ENCODE results near the gene ABHD17A. TPM values are rescaled to one million over a fixed set of nuclear protein-coding genes. Genes with fewer than 3 reads are reported as not detected.

Gene ABHD17A
- total and polyA plus RNA-seq, 9 of the 15 experiments (the other 6 are each of a cell fraction or from before 2014, with no cell fraction given): 0.04 to 135 (median 21.8) TPM; not detected in 1

DNA sequence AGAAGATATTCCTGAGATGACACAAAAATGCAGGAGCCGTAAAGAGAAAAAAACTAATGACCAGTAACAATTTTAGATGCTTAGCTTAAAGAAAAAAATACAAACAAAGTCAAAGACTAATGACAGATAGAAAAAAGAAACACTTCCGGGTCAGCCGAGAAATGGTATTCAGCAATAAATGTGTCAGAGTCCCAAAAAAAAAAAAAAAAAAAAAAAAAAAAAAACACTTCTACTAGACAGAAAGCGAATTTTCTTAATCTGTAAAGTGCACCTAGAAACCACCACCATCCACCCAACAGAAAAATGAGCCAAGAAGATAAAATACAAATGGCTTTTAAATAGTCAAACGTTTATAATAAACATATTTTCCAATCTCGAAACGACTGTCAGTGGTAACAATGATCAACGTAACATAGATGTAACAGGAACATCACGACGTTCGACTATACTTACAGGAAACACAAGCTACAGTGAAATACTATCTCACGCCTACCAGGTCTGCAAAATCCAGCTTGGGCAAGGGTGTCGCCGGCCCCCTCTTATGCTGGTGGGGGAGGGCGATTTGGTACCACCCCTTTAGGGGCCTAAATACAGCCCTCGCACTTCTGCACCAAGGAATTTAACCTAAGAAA lies 10.6 kb downstream of the ABHD17A start (continued):
- TF ChIP-seq, protein P1, sequence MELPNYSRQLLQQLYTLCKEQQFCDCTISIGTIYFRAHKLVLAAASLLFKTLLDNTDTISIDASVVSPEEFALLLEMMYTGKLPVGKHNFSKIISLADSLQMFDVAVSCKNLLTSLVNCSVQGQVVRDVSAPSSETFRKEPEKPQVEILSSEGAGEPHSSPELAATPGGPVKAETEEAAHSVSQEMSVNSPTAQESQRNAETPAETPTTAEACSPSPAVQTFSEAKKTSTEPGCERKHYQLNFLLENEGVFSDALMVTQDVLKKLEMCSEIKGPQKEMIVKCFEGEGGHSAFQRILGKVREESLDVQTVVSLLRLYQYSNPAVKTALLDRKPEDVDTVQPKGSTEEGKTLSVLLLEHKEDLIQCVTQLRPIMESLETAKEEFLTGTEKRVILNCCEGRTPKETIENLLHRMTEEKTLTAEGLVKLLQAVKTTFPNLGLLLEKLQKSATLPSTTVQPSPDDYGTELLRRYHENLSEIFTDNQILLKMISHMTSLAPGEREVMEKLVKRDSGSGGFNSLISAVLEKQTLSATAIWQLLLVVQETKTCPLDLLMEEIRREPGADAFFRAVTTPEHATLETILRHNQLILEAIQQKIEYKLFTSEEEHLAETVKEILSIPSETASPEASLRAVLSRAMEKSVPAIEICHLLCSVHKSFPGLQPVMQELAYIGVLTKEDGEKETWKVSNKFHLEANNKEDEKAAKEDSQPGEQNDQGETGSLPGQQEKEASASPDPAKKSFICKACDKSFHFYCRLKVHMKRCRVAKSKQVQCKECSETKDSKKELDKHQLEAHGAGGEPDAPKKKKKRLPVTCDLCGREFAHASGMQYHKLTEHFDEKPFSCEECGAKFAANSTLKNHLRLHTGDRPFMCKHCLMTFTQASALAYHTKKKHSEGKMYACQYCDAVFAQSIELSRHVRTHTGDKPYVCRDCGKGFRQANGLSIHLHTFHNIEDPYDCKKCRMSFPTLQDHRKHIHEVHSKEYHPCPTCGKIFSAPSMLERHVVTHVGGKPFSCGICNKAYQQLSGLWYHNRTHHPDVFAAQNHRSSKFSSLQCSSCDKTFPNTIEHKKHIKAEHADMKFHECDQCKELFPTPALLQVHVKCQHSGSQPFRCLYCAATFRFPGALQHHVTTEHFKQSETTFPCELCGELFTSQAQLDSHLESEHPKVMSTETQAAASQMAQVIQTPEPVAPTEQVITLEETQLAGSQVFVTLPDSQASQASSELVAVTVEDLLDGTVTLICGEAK (IDR thresholded peaks at IDR 0.05): peak; percentile 74
- TF ChIP-seq, protein P1 (CRISPR knock-in tag; IDR thresholded peaks at IDR 0.05): no peak
- TF ChIP-seq, protein P2, sequence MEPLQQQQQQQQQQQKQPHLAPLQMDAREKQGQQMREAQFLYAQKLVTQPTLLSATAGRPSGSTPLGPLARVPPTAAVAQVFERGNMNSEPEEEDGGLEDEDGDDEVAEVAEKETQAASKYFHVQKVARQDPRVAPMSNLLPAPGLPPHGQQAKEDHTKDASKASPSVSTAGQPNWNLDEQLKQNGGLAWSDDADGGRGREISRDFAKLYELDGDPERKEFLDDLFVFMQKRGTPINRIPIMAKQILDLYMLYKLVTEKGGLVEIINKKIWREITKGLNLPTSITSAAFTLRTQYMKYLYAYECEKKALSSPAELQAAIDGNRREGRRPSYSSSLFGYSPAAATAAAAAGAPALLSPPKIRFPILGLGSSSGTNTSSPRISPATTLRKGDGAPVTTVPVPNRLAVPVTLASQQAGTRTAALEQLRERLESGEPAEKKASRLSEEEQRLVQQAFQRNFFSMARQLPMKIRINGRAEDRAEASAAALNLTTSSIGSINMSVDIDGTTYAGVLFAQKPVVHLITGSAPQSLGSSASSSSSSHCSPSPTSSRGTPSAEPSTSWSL (CRISPR knock-in tag; IDR thresholded peaks at IDR 0.05; ENCODE audit: borderline replicate concordance): no peak
- TF ChIP-seq, protein P3, sequence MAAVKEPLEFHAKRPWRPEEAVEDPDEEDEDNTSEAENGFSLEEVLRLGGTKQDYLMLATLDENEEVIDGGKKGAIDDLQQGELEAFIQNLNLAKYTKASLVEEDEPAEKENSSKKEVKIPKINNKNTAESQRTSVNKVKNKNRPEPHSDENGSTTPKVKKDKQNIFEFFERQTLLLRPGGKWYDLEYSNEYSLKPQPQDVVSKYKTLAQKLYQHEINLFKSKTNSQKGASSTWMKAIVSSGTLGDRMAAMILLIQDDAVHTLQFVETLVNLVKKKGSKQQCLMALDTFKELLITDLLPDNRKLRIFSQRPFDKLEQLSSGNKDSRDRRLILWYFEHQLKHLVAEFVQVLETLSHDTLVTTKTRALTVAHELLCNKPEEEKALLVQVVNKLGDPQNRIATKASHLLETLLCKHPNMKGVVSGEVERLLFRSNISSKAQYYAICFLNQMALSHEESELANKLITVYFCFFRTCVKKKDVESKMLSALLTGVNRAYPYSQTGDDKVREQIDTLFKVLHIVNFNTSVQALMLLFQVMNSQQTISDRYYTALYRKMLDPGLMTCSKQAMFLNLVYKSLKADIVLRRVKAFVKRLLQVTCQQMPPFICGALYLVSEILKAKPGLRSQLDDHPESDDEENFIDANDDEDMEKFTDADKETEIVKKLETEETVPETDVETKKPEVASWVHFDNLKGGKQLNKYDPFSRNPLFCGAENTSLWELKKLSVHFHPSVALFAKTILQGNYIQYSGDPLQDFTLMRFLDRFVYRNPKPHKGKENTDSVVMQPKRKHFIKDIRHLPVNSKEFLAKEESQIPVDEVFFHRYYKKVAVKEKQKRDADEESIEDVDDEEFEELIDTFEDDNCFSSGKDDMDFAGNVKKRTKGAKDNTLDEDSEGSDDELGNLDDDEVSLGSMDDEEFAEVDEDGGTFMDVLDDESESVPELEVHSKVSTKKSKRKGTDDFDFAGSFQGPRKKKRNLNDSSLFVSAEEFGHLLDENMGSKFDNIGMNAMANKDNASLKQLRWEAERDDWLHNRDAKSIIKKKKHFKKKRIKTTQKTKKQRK (IDR thresholded peaks at IDR 0.05; ENCODE audit: borderline replicate concordance, low read depth, low read length): no peak
- TF ChIP-seq POLR2H (tag; IDR thresholded peaks at IDR 0.05; ENCODE audit: low read depth) (peak; percentile 65), NR2F6 (CRISPR knock-in tag; IDR thresholded peaks at IDR 0.05) (no peak), NR3C1 (CRISPR knock-in tag; IDR thresholded peaks at IDR 0.05) (no peak), SMC3 (conservative IDR thresholded peaks at IDR 0.05; ENCODE audit: insufficient read depth, low read depth, low read length) (no peak), NBN (IDR thresholded peaks at IDR 0.05; ENCODE audit: low read depth) (peak; percentile 41; the same call in 1 of the 2 replicates), ZNF165 (CRISPR knock-in tag; IDR thresholded peaks at IDR 0.05; ENCODE audit: borderline replicate concordance) (no peak), ZNF197 (CRISPR knock-in tag; IDR thresholded peaks at IDR 0.05; ENCODE audit: low read depth) (no peak)
- TF ChIP-seq, protein P4, sequence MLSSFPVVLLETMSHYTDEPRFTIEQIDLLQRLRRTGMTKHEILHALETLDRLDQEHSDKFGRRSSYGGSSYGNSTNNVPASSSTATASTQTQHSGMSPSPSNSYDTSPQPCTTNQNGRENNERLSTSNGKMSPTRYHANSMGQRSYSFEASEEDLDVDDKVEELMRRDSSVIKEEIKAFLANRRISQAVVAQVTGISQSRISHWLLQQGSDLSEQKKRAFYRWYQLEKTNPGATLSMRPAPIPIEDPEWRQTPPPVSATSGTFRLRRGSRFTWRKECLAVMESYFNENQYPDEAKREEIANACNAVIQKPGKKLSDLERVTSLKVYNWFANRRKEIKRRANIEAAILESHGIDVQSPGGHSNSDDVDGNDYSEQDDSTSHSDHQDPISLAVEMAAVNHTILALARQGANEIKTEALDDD (IDR thresholded peaks at IDR 0.05): no peak

Measured in K562 (cell line).